SK-N-SH (cell line): ENCODE measurements around the gene OSBPL7. TPM values are rescaled to one million over a fixed set of nuclear protein-coding genes. Genes with fewer than 3 reads are reported as not detected.

ENCODE experiments used
- CTCF ChIA-PET: fragments of 300-600, 350-600 bp; formaldehyde crosslinking; extraction: SDS; loops from one replicate; lab custom pipeline; 2021; lab: Yijun Ruan, JAX
- POLR2A ChIA-PET: fragments of 350-600 bp; sonication (Branson Sonifier 250); formaldehyde crosslinking; extraction: SDS; loops from one replicate; lab custom pipeline; 2020; ENCODE audit warnings: antibody characterized with exemption, inconsistent platforms; lab: Yijun Ruan, JAX
- DNase-seq: peaks from one replicate; pipeline ENCODE4 v3.0.0; 2012
- H2AFZ ChIP-seq: fragments of 200-600 bp; sonication (generic); 2 replicates; pipeline ENCODE4 v1.8.1; 2016; ENCODE audit warnings: antibody characterized with exemption, mild to moderate bottlenecking, low read depth
- H3F3A ChIP-seq: fragments of 200-600 bp; sonication (generic); replicated peaks from 2 replicates; pipeline ENCODE3; 2016; ENCODE audit warnings: antibody characterized with exemption, mild to moderate bottlenecking; ENCODE audit not compliant: insufficient read depth
- H3K27ac ChIP-seq, 2 experiments: fragments of 200-500 bp in 1 of 2; fragments of 200-600 bp in 1 of 2; sonication (Bioruptor generic) in 1 of 2; sonication (generic), shearing (Covaris generic) in 1 of 2; 2 replicates each; pipeline versions ENCODE4 v1.5.1 to v1.6.1; 2014 to 2016; ENCODE audit warnings: low read depth in 2 of 2, inconsistent platforms in 1 of 2, low read length in 1 of 2, mild to moderate bottlenecking in 1 of 2, mixed read lengths in 1 of 2
- H3K27me3 ChIP-seq: fragments of 200-600 bp; sonication (generic), shearing (Covaris generic); 2 replicates; pipeline ENCODE4 v1.6.1; 2016; ENCODE audit warnings: mixed run types; ENCODE audit not compliant: insufficient read depth
- H3K36me3 ChIP-seq, 2 experiments: fragments of 200-500 bp in 1 of 2; fragments of 200-600 bp in 1 of 2; sonication (Bioruptor generic) in 1 of 2; sonication (generic) in 1 of 2; replicated peaks in 1 of 2; 2 replicates each; pipeline versions ENCODE3 to v1.5.1; 2014 to 2016; ENCODE audit warnings: low read length in 1 of 2, mild to moderate bottlenecking in 1 of 2; ENCODE audit not compliant: insufficient read depth in 2 of 2, control insufficient read depth in 1 of 2
- H3K4me1 ChIP-seq, 2 experiments: fragments of 200-500 bp in 1 of 2; fragments of 200-600 bp in 1 of 2; sonication (Bioruptor generic) in 1 of 2; sonication (generic), shearing (Covaris generic) in 1 of 2; 2 replicates each; pipeline versions ENCODE4 v1.5.1 to v1.6.1; 2014 to 2016; ENCODE audit warnings: low read depth in 1 of 2, low read length in 1 of 2, mixed run types in 1 of 2; ENCODE audit not compliant: insufficient read depth in 2 of 2, control insufficient read depth in 1 of 2
- H3K4me2 ChIP-seq: fragments of 200-600 bp; sonication (generic), shearing (Covaris generic); 2 replicates; pipeline ENCODE4 v1.6.1; 2017; ENCODE audit warnings: mixed run types
- H3K4me3 ChIP-seq, 2 experiments: fragments of 200-500 bp in 1 of 2; fragments of 200-600 bp in 1 of 2; sonication (Bioruptor generic) in 1 of 2; sonication (generic), shearing (Covaris generic) in 1 of 2; 2 replicates each; pipeline versions ENCODE4 v1.5.1 to v1.8.1; 2014 to 2016; ENCODE audit warnings: low read depth in 2 of 2, inconsistent platforms in 1 of 2, low read length in 1 of 2, mild to moderate bottlenecking in 1 of 2, mixed read lengths in 1 of 2, moderate library complexity in 1 of 2
- H3K79me2 ChIP-seq: fragments of 200-600 bp; sonication (generic); 2 replicates; pipeline ENCODE4 v1.8.1; 2017; ENCODE audit warnings: mild to moderate bottlenecking; ENCODE audit not compliant: insufficient read depth
- H3K9ac ChIP-seq: fragments of 200-600 bp; sonication (generic); 2 replicates; pipeline ENCODE4 v1.6.1; 2017; ENCODE audit warnings: mixed run types
- H3K9me2 ChIP-seq: fragments of 200-600 bp; sonication (generic); 2 replicates; pipeline ENCODE4 v1.6.1; 2017; ENCODE audit warnings: mixed run types
- H3K9me3 ChIP-seq: fragments of 200-600 bp; sonication (generic); 2 replicates; pipeline ENCODE4 v1.6.1; 2017; ENCODE audit warnings: mixed run types, mild to moderate bottlenecking, moderate library complexity
- H4K20me1 ChIP-seq: fragments of 200-600 bp; sonication (generic); 2 replicates; pipeline ENCODE4 v1.6.1; 2017; ENCODE audit warnings: mild to moderate bottlenecking, mixed run types; ENCODE audit not compliant: insufficient read depth
- CHD2 ChIP-seq: fragments of 150-350 bp; IDR thresholded peaks from 2 replicates; pipeline ENCODE4 v1.6.1; 2018; ENCODE audit warnings: low read length; ENCODE audit not compliant: partially characterized antibody
- ELF1 ChIP-seq: IDR thresholded peaks from 2 replicates; pipeline ENCODE4 v1.4.0; 2012
- EZH2phosphoT487 ChIP-seq: fragments of 200-600 bp; sonication (generic); IDR thresholded peaks from 2 replicates; pipeline ENCODE4 v1.6.1; 2017; ENCODE audit warnings: low read depth, mixed run types, mild to moderate bottlenecking, antibody characterized with exemption, moderate library complexity, borderline replicate concordance
- FOSL2 ChIP-seq: IDR thresholded peaks from 2 replicates; pipeline ENCODE4 v1.4.0; 2012; ENCODE audit warnings: low read depth, mild to moderate bottlenecking, moderate library complexity, borderline replicate concordance
- FOXJ3 ChIP-seq: sonication (generic); formaldehyde crosslinking; IDR thresholded peaks from 2 replicates; pipeline ENCODE4 v1.5.1; 2020; ENCODE audit warnings: mild to moderate bottlenecking, missing genetic modification reagents
- GATA2 ChIP-seq: sonication (generic); formaldehyde crosslinking; IDR thresholded peaks from 2 replicates; pipeline ENCODE4 v1.5.0; 2020; ENCODE audit warnings: mild to moderate bottlenecking, missing genetic modification reagents
- JUND ChIP-seq: IDR thresholded peaks from 2 replicates; pipeline ENCODE4 v1.4.0; 2012
- NRF1 ChIP-seq: IDR thresholded peaks from 2 replicates; pipeline ENCODE4 v1.6.1; 2012; ENCODE audit warnings: low read depth, mild to moderate bottlenecking, low read length
- POLR2AphosphoS5 ChIP-seq: IDR thresholded peaks from 2 replicates; pipeline ENCODE4 v1.6.1; 2012; ENCODE audit warnings: low read depth, low read length
- RFX5 ChIP-seq: IDR thresholded peaks from 2 replicates; pipeline ENCODE4 v1.6.1; 2012; ENCODE audit warnings: mild to moderate bottlenecking, improper control_type of control experiment, low read length
- SIN3A ChIP-seq: IDR thresholded peaks from 2 replicates; pipeline ENCODE4 v1.6.1; 2012; ENCODE audit warnings: low read depth, mild to moderate bottlenecking, low read length, moderate library complexity, borderline replicate concordance
- TCF12 ChIP-seq: IDR thresholded peaks from 2 replicates; pipeline ENCODE4 v1.4.0; 2012
- TEAD4 ChIP-seq: IDR thresholded peaks from 2 replicates; pipeline ENCODE4 v1.4.0; 2012; ENCODE audit warnings: mild to moderate bottlenecking, borderline replicate concordance; ENCODE audit not compliant: insufficient read depth
- USF2 ChIP-seq: fragments of 150-350 bp; IDR thresholded peaks from 2 replicates; pipeline ENCODE4 v1.6.1; 2017; ENCODE audit warnings: antibody characterized with exemption, low read length, low read depth, borderline replicate concordance
- YY1 ChIP-seq: IDR thresholded peaks from 2 replicates; pipeline ENCODE4 v1.4.0; 2012; ENCODE audit warnings: low read depth, mild to moderate bottlenecking
- WGBS: methylation state at CpG from one replicate; pipeline ENCODE4 v1.1.6; 2017; ENCODE audit warnings: low lambda C conversion rate; 5-methylcytosine and 5-hydroxymethylcytosine counted together
- polyA plus RNA-seq, 3 experiments: library from polyadenylated mRNA; depleted of rRNA; stranded (reverse); fragments of >200 nt; gene quantifications; 2 replicates each; pipeline ENCODE4 v1.2.3, GENCODE V29; 2012
- TF ChIP-seq, protein P1 (sequence below): IDR thresholded peaks from 2 replicates; pipeline ENCODE4 v1.4.0; 2012; ENCODE audit warnings: low read depth, borderline replicate concordance
- TF ChIP-seq, protein P2 (sequence below): IDR thresholded peaks from 2 replicates; pipeline ENCODE4; 2012
- TF ChIP-seq, protein P3 (sequence below): IDR thresholded peaks from 2 replicates; pipeline ENCODE4 v1.6.1; 2012; ENCODE audit warnings: mild to moderate bottlenecking, low read depth, low read length, moderate library complexity

The OSBPL7 gene
- polyA plus RNA-seq, 1 of the 3 experiments (the other 2 are of a cell fraction) = 23.7 TPM

- H3K27ac ChIP-seq = no peak overlapping the region
- DNase-seq = no peak
- TF ChIP-seq, protein P1, sequence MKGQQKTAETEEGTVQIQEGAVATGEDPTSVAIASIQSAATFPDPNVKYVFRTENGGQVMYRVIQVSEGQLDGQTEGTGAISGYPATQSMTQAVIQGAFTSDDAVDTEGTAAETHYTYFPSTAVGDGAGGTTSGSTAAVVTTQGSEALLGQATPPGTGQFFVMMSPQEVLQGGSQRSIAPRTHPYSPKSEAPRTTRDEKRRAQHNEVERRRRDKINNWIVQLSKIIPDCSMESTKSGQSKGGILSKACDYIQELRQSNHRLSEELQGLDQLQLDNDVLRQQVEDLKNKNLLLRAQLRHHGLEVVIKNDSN = no peak
- TF ChIP-seq ELF1 (no peak), NRF1 (no peak), POLR2AphosphoS5 (no peak), TEAD4 (no peak), RFX5 (no peak), YY1 (no peak), GATA2 (CRISPR knock-in tag) (no peak), SIN3A (no peak), EZH2phosphoT487 (no peak), FOSL2 (no peak), TCF12 (no peak), USF2 (no peak), CHD2 (no peak), FOXJ3 (no peak), JUND (no peak)
- TF ChIP-seq, protein P2, sequence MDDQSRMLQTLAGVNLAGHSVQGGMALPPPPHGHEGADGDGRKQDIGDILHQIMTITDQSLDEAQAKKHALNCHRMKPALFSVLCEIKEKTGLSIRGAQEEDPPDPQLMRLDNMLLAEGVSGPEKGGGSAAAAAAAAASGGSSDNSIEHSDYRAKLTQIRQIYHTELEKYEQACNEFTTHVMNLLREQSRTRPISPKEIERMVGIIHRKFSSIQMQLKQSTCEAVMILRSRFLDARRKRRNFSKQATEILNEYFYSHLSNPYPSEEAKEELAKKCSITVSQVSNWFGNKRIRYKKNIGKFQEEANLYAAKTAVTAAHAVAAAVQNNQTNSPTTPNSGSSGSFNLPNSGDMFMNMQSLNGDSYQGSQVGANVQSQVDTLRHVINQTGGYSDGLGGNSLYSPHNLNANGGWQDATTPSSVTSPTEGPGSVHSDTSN = no peak
- TF ChIP-seq, protein P3, sequence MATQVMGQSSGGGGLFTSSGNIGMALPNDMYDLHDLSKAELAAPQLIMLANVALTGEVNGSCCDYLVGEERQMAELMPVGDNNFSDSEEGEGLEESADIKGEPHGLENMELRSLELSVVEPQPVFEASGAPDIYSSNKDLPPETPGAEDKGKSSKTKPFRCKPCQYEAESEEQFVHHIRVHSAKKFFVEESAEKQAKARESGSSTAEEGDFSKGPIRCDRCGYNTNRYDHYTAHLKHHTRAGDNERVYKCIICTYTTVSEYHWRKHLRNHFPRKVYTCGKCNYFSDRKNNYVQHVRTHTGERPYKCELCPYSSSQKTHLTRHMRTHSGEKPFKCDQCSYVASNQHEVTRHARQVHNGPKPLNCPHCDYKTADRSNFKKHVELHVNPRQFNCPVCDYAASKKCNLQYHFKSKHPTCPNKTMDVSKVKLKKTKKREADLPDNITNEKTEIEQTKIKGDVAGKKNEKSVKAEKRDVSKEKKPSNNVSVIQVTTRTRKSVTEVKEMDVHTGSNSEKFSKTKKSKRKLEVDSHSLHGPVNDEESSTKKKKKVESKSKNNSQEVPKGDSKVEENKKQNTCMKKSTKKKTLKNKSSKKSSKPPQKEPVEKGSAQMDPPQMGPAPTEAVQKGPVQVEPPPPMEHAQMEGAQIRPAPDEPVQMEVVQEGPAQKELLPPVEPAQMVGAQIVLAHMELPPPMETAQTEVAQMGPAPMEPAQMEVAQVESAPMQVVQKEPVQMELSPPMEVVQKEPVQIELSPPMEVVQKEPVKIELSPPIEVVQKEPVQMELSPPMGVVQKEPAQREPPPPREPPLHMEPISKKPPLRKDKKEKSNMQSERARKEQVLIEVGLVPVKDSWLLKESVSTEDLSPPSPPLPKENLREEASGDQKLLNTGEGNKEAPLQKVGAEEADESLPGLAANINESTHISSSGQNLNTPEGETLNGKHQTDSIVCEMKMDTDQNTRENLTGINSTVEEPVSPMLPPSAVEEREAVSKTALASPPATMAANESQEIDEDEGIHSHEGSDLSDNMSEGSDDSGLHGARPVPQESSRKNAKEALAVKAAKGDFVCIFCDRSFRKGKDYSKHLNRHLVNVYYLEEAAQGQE = no peak
- TF ChIP-seq, all 33 proteins: peak for 0
- Histone ChIP-seq H3K27me3 (peaks cover 34% of the 10 kb centered on the region), H3F3A (no peaks in the 10 kb centered on the region), H3K9me3 (no peaks in the 10 kb centered on the region), H2AFZ (no peak overlapping the region), H3K36me3 (peaks cover 0 to 12% of the 10 kb centered on the region in 2 experiments), H3K9me2 (no peaks in the 10 kb centered on the region), H3K79me2 (peaks cover 15% of the 10 kb centered on the region; the same call in 1 of the 2 replicates), H3K4me3 (peak overlapping the region in 1 of 2 experiments; percentile 14; a peak in 1 of 4 replicates), H3K9ac (no peak overlapping the region), H3K4me1 (peaks cover 8 to 35% of the 10 kb centered on the region in 2 experiments; a peak in 2 of 4 replicates), H3K4me2 (no peak overlapping the region), H4K20me1 (no peaks in the 10 kb centered on the region)
- WGBS = 41% methylated on average over 4 of the region's 6 CpGs
- POLR2A ChIA-PET = interaction anchor here (1.0 to 3.2 kb wide), 3 partner anchors 42 to 52 kb away, joined by 3 to 21 read pairs (median 7); partner anchors contain the start of gene SP2
- CTCF ChIA-PET = interaction anchor here (0.6 to 33.0 kb wide), 28 partner anchors 6 to 175 kb away, joined by 3 to 1447 read pairs (median 5); partner anchors contain the start of genes CDK5RAP3, LRRC46, MRPL10 and OSBPL7
These were observed 21.8 kb upstream of the OSBPL7 start for GRCh38 chr17:47843391-47843730.
